HAP-1 (cell line): Measurements from ENCODE around the gene DYTN.

Source experiments
- DNase-seq, 2 experiments: peaks; one replicate each; pipeline ENCODE4 v3.0.0-alpha.2; 2016 to 2020; ENCODE audit warnings: low spot score in 2 of 2
- H3K27me3 ChIP-seq: fragments of 250-450 bp; sonication (Bioruptor Pico); 2 replicates; pipeline ENCODE4 v1.5.1; 2020; ENCODE audit warnings: low read depth, mild to moderate bottlenecking, moderate library complexity
- H3K36me3 ChIP-seq: fragments of 250-450 bp; sonication (Bioruptor Pico); replicated peaks from 2 replicates; pipeline ENCODE4 v1.5.1; 2020; ENCODE audit warnings: mild to moderate bottlenecking
- H3K4me1 ChIP-seq: fragments of 250-450 bp; sonication (Bioruptor Pico); 2 replicates; pipeline ENCODE4 v1.5.1; 2020; ENCODE audit warnings: mild to moderate bottlenecking
- H3K4me3 ChIP-seq: fragments of 250-450 bp; sonication (Bioruptor Pico); 2 replicates; pipeline ENCODE4 v1.5.1; 2020; ENCODE audit warnings: mild to moderate bottlenecking, moderate library complexity
- H3K9me3 ChIP-seq: fragments of 250-450 bp; sonication (Bioruptor Pico); 2 replicates; pipeline ENCODE4 v1.5.1; 2020; ENCODE audit warnings: mild to moderate bottlenecking, moderate library complexity
- in situ Hi-C: fragments of 300-500 bp; cut with MboI; formaldehyde crosslinking; loops from 3 replicates; pipeline ENCODE4 v1.14.3; 2020; ENCODE audit warnings: low sequenced_read_pairs, inconsistent platforms, mixed read lengths

The DYTN gene

GRCh38 chr2:206688453-206688852 is 29.7 kb downstream of the DYTN start:
- DNase-seq: no peak
- H3K27me3 ChIP-seq: no peaks in the 10 kb centered on the region
- H3K36me3 ChIP-seq: no peaks in the 10 kb centered on the region
- no peak overlapping the region for H3K4me3 ChIP-seq
- in situ Hi-C loops: loop anchor here (25.0 kb wide), 1 partner anchor 301 kb away; no protein-coding TSS in a partner anchor
- no peaks in the 10 kb centered on the region for H3K9me3 ChIP-seq
- H3K4me1 ChIP-seq: no peaks in the 10 kb centered on the region

- H3K9me3 ChIP-seq: no peaks in the 10 kb centered on the region
- DNase-seq: no peak
- no peak overlapping the region for H3K4me3 ChIP-seq
- no peaks in the 10 kb centered on the region for H3K36me3 ChIP-seq
- in situ Hi-C loops: loop anchor here (25.0 kb wide), 1 partner anchor 296 kb away; no protein-coding TSS in a partner anchor
- H3K4me1 ChIP-seq: no peaks in the 10 kb centered on the region
- H3K27me3 ChIP-seq: no peaks in the 10 kb centered on the region
Observed at GRCh38 chr2:206683546-206683945, 34.6 kb downstream of the DYTN start.

- H3K27me3 ChIP-seq: no peaks in the 10 kb centered on the region; the same call in 1 of the 2 replicates
- H3K4me1 ChIP-seq: no peaks in the 10 kb centered on the region
- no peaks in the 10 kb centered on the region for H3K9me3 ChIP-seq
- in situ Hi-C loops: no loop called here
- no peak overlapping the region for H3K4me3 ChIP-seq
- no peak for DNase-seq
- no peaks in the 10 kb centered on the region for H3K36me3 ChIP-seq
Observed at GRCh38 chr2:206670531-206671319, 47.5 kb downstream of the DYTN start.

GRCh38 chr2:206665251-206665650 is 52.9 kb downstream of the DYTN start:
- Histone ChIP-seq H3K27me3 (peaks cover 2% of the 10 kb centered on the region; the same call in 1 of the 2 replicates), H3K4me1 (no peaks in the 10 kb centered on the region), H3K4me3 (no peak overlapping the region), H3K36me3 (no peaks in the 10 kb centered on the region), H3K9me3 (no peaks in the 10 kb centered on the region)
- DNase-seq: no peak
- in situ Hi-C loops: no loop called here

- Histone ChIP-seq H3K4me3 (no peak overlapping the region), H3K36me3 (no peaks in the 10 kb centered on the region), H3K4me1 (no peaks in the 10 kb centered on the region), H3K27me3 (no peaks in the 10 kb centered on the region), H3K9me3 (no peaks in the 10 kb centered on the region)
- in situ Hi-C loops: no loop called here
- no peak for DNase-seq
Observed at GRCh38 chr2:206657087-206657486, 61.1 kb downstream of the DYTN start.

GRCh38 chr2:206647985-206648384 is 70.2 kb downstream of the DYTN start:
- in situ Hi-C loops: no loop called here
- no peaks in the 10 kb centered on the region for H3K36me3 ChIP-seq
- no peaks in the 10 kb centered on the region for H3K27me3 ChIP-seq
- no peaks in the 10 kb centered on the region for H3K4me1 ChIP-seq
- H3K9me3 ChIP-seq: no peaks in the 10 kb centered on the region
- DNase-seq: no peak
- H3K4me3 ChIP-seq: no peak overlapping the region

- Histone ChIP-seq H3K4me3 (no peak within 1 kb of the TSS), H3K27me3 (no peaks in the 10 kb centered on the region; the same call in 1 of the 2 replicates)
- in situ Hi-C loops: no loop called here
Observed at GRCh38 chr2:206642075-206643025, 75.8 kb downstream of the DYTN start, which contains the start of gene FAM237A. Gene FAM237A (plus strand): TSS chr2:206642487. CDS start chr2:206644237, 1,750 bp downstream.

GRCh38 chr2:206641226-206641625 is 77.0 kb downstream of the DYTN start:
- in situ Hi-C loops: no loop called here
- Histone ChIP-seq H3K9me3 (no peaks in the 10 kb centered on the region), H3K27me3 (no peaks in the 10 kb centered on the region; the same call in 1 of the 2 replicates), H3K36me3 (no peaks in the 10 kb centered on the region), H3K4me3 (no peak overlapping the region), H3K4me1 (no peaks in the 10 kb centered on the region)
- no peak for DNase-seq

More at GRCh38 chr2:206642075-206643025, 75.8 kb downstream of the DYTN start, which contains the start of gene FAM237A:
- Histone ChIP-seq H3K9me3 (no peaks in the 10 kb centered on the region), H3K4me1 (no peaks in the 10 kb centered on the region), H3K36me3 (no peaks in the 10 kb centered on the region)
- peak; percentile 28 to 69 for DNase-seq

GRCh38 chr2:206639636-206640035 is 78.6 kb downstream of the DYTN start:
- H3K4me1 ChIP-seq: no peaks in the 10 kb centered on the region
- no peaks in the 10 kb centered on the region for H3K36me3 ChIP-seq
- H3K9me3 ChIP-seq: no peaks in the 10 kb centered on the region
- no peak for DNase-seq
- H3K4me3 ChIP-seq: no peak overlapping the region
- in situ Hi-C loops: no loop called here
- H3K27me3 ChIP-seq: peaks cover 3% of the 10 kb centered on the region

- Histone ChIP-seq H3K4me1 (no peaks in the 10 kb centered on the region), H3K36me3 (no peaks in the 10 kb centered on the region), H3K27me3 (peaks cover 10% of the 10 kb centered on the region), H3K4me3 (no peak overlapping the region), H3K9me3 (no peaks in the 10 kb centered on the region)
- DNase-seq: no peak
- in situ Hi-C loops: no loop called here
Observed at GRCh38 chr2:206635015-206635414, 83.2 kb downstream of the DYTN start.

- Histone ChIP-seq H3K4me1 (peaks cover under 1% of the 10 kb centered on the region; the same call in 1 of the 2 replicates), H3K9me3 (no peaks in the 10 kb centered on the region), H3K36me3 (no peaks in the 10 kb centered on the region), H3K4me3 (no peak overlapping the region), H3K27me3 (peaks cover 10% of the 10 kb centered on the region)
- no peak for DNase-seq
- in situ Hi-C loops: no loop called here
Observed at GRCh38 chr2:206631340-206631739, 86.9 kb downstream of the DYTN start.

GRCh38 chr2:206627632-206628031 is 90.6 kb downstream of the DYTN start:
- H3K4me3 ChIP-seq: no peak overlapping the region
- DNase-seq: no peak
- H3K4me1 ChIP-seq: peaks cover 13% of the 10 kb centered on the region
- no peaks in the 10 kb centered on the region for H3K36me3 ChIP-seq
- in situ Hi-C loops: no loop called here
- no peaks in the 10 kb centered on the region; the same call in 1 of the 2 replicates for H3K27me3 ChIP-seq
- H3K9me3 ChIP-seq: no peaks in the 10 kb centered on the region

GRCh38 chr2:206626108-206626507 is 92.1 kb downstream of the DYTN start:
- DNase-seq: peak in 1 of 2 experiments; percentile 45
- peaks cover 20% of the 10 kb centered on the region for H3K4me1 ChIP-seq
- no peaks in the 10 kb centered on the region for H3K9me3 ChIP-seq
- H3K27me3 ChIP-seq: no peaks in the 10 kb centered on the region; the same call in 1 of the 2 replicates
- no peaks in the 10 kb centered on the region for H3K36me3 ChIP-seq
- in situ Hi-C loops: no loop called here
- H3K4me3 ChIP-seq: no peak overlapping the region
